ENCODE results near the gene ALDH6A1.

DNA sequence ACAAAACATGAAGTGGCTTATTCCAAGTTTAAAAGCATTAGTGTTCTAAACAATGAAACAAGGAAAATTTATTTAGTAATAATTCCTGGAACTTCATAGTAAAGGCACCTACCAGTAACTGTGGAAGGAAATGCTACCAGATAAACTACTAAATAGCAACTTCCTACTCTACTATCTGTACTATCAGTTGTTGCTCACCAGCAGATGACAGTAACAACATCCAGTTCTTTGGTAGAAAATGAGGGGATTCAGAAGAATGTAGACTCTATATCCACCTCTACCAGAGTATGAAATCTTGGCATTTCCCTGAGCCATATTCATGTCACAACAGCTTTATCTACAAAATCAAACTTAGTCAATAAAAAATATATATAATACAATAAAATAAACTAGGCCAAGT, 68.3 kb downstream of the ALDH6A1 start:
- TF ChIP-seq TAF1 (IDR thresholded peaks at IDR 0.05; ENCODE audit: borderline replicate concordance, low read depth, low read length) (no peak), POLR2A (IDR thresholded peaks at IDR 0.05; ENCODE audit: low read depth, low read length) (no peak)
